SK-N-SH (cell line): ENCODE measurements around the gene BNC2. TPM values are rescaled to one million over a fixed set of nuclear protein-coding genes. Genes with fewer than 3 reads are reported as not detected.

Experiments
- CTCF ChIA-PET: fragments of 300-600, 350-600 bp; formaldehyde crosslinking; extraction: SDS; loops from one replicate; lab custom pipeline; 2021; lab: Yijun Ruan, JAX
- POLR2A ChIA-PET: fragments of 350-600 bp; sonication (Branson Sonifier 250); formaldehyde crosslinking; extraction: SDS; loops from one replicate; lab custom pipeline; 2020; ENCODE audit warnings: antibody characterized with exemption, inconsistent platforms; lab: Yijun Ruan, JAX
- DNase-seq: peaks from one replicate; pipeline ENCODE4 v3.0.0; 2012
- H2AFZ ChIP-seq: fragments of 200-600 bp; sonication (generic); 2 replicates; pipeline ENCODE4 v1.8.1; 2016; ENCODE audit warnings: antibody characterized with exemption, mild to moderate bottlenecking, low read depth
- H3F3A ChIP-seq: fragments of 200-600 bp; sonication (generic); replicated peaks from 2 replicates; pipeline ENCODE3; 2016; ENCODE audit warnings: antibody characterized with exemption, mild to moderate bottlenecking; ENCODE audit not compliant: insufficient read depth
- H3K27ac ChIP-seq, 2 experiments: fragments of 200-500 bp in 1 of 2; fragments of 200-600 bp in 1 of 2; sonication (Bioruptor generic) in 1 of 2; sonication (generic), shearing (Covaris generic) in 1 of 2; 2 replicates each; pipeline versions ENCODE4 v1.5.1 to v1.6.1; 2014 to 2016; ENCODE audit warnings: low read depth in 2 of 2, inconsistent platforms in 1 of 2, low read length in 1 of 2, mild to moderate bottlenecking in 1 of 2, mixed read lengths in 1 of 2
- H3K27me3 ChIP-seq: fragments of 200-600 bp; sonication (generic), shearing (Covaris generic); 2 replicates; pipeline ENCODE4 v1.6.1; 2016; ENCODE audit warnings: mixed run types; ENCODE audit not compliant: insufficient read depth
- H3K36me3 ChIP-seq, 2 experiments: fragments of 200-500 bp in 1 of 2; fragments of 200-600 bp in 1 of 2; sonication (Bioruptor generic) in 1 of 2; sonication (generic) in 1 of 2; replicated peaks in 1 of 2; 2 replicates each; pipeline versions ENCODE3 to v1.5.1; 2014 to 2016; ENCODE audit warnings: low read length in 1 of 2, mild to moderate bottlenecking in 1 of 2; ENCODE audit not compliant: insufficient read depth in 2 of 2, control insufficient read depth in 1 of 2
- H3K4me1 ChIP-seq, 2 experiments: fragments of 200-500 bp in 1 of 2; fragments of 200-600 bp in 1 of 2; sonication (Bioruptor generic) in 1 of 2; sonication (generic), shearing (Covaris generic) in 1 of 2; 2 replicates each; pipeline versions ENCODE4 v1.5.1 to v1.6.1; 2014 to 2016; ENCODE audit warnings: low read depth in 1 of 2, low read length in 1 of 2, mixed run types in 1 of 2; ENCODE audit not compliant: insufficient read depth in 2 of 2, control insufficient read depth in 1 of 2
- H3K4me2 ChIP-seq: fragments of 200-600 bp; sonication (generic), shearing (Covaris generic); 2 replicates; pipeline ENCODE4 v1.6.1; 2017; ENCODE audit warnings: mixed run types
- H3K4me3 ChIP-seq, 2 experiments: fragments of 200-500 bp in 1 of 2; fragments of 200-600 bp in 1 of 2; sonication (Bioruptor generic) in 1 of 2; sonication (generic), shearing (Covaris generic) in 1 of 2; 2 replicates each; pipeline versions ENCODE4 v1.5.1 to v1.8.1; 2014 to 2016; ENCODE audit warnings: low read depth in 2 of 2, inconsistent platforms in 1 of 2, low read length in 1 of 2, mild to moderate bottlenecking in 1 of 2, mixed read lengths in 1 of 2, moderate library complexity in 1 of 2
- H3K79me2 ChIP-seq: fragments of 200-600 bp; sonication (generic); 2 replicates; pipeline ENCODE4 v1.8.1; 2017; ENCODE audit warnings: mild to moderate bottlenecking; ENCODE audit not compliant: insufficient read depth
- H3K9ac ChIP-seq: fragments of 200-600 bp; sonication (generic); 2 replicates; pipeline ENCODE4 v1.6.1; 2017; ENCODE audit warnings: mixed run types
- H3K9me2 ChIP-seq: fragments of 200-600 bp; sonication (generic); 2 replicates; pipeline ENCODE4 v1.6.1; 2017; ENCODE audit warnings: mixed run types
- H3K9me3 ChIP-seq: fragments of 200-600 bp; sonication (generic); 2 replicates; pipeline ENCODE4 v1.6.1; 2017; ENCODE audit warnings: mixed run types, mild to moderate bottlenecking, moderate library complexity
- H4K20me1 ChIP-seq: fragments of 200-600 bp; sonication (generic); 2 replicates; pipeline ENCODE4 v1.6.1; 2017; ENCODE audit warnings: mild to moderate bottlenecking, mixed run types; ENCODE audit not compliant: insufficient read depth
- CTCF ChIP-seq: fragments of 200-600 bp; sonication (generic); IDR thresholded peaks from 2 replicates; pipeline ENCODE4 v1.6.1; 2017; ENCODE audit warnings: antibody characterized with exemption, mild to moderate bottlenecking, moderate library complexity
- EP300 ChIP-seq, 2 experiments: IDR thresholded peaks; 2 replicates each; pipeline versions ENCODE4 v1.4.0 to v1.6.1; 2012; ENCODE audit warnings: borderline replicate concordance in 1 of 2, low read depth in 1 of 2, low read length in 1 of 2
- FOXM1 ChIP-seq: IDR thresholded peaks from 2 replicates; pipeline ENCODE4 v1.4.0; 2012; ENCODE audit warnings: low read depth, mild to moderate bottlenecking
- GABPA ChIP-seq: IDR thresholded peaks from 2 replicates; pipeline ENCODE4 v1.4.0; 2012; ENCODE audit warnings: low read depth, mild to moderate bottlenecking
- IRF3 ChIP-seq: fragments of 150-350 bp; IDR thresholded peaks from 2 replicates; pipeline ENCODE4 v1.6.1; 2016; ENCODE audit warnings: mild to moderate bottlenecking, low read depth, low read length
- MEF2A ChIP-seq: IDR thresholded peaks from 2 replicates; pipeline ENCODE4 v1.4.0; 2012; ENCODE audit warnings: low read depth, borderline replicate concordance
- POLR2AphosphoS5 ChIP-seq: IDR thresholded peaks from 2 replicates; pipeline ENCODE4 v1.6.1; 2012; ENCODE audit warnings: low read depth, low read length
- RAD21 ChIP-seq: IDR thresholded peaks from 2 replicates; pipeline ENCODE4 v1.6.1; 2012; ENCODE audit warnings: mild to moderate bottlenecking, low read length
- RCOR1 ChIP-seq: fragments of 150-350 bp; IDR thresholded peaks from 2 replicates; pipeline ENCODE4 v1.6.1; 2017; ENCODE audit warnings: antibody characterized with exemption, low read length
- RFX5 ChIP-seq: IDR thresholded peaks from 2 replicates; pipeline ENCODE4 v1.6.1; 2012; ENCODE audit warnings: mild to moderate bottlenecking, improper control_type of control experiment, low read length
- SIN3A ChIP-seq: IDR thresholded peaks from 2 replicates; pipeline ENCODE4 v1.6.1; 2012; ENCODE audit warnings: low read depth, mild to moderate bottlenecking, low read length, moderate library complexity, borderline replicate concordance
- TAF1 ChIP-seq: IDR thresholded peaks from 2 replicates; pipeline ENCODE4 v1.6.1; 2012; ENCODE audit warnings: low read depth, mild to moderate bottlenecking, low read length, moderate library complexity, borderline replicate concordance
- USF1 ChIP-seq: IDR thresholded peaks from 2 replicates; pipeline ENCODE4 v1.4.0; 2012; ENCODE audit warnings: low read depth, borderline replicate concordance
- USF2 ChIP-seq: fragments of 150-350 bp; IDR thresholded peaks from 2 replicates; pipeline ENCODE4 v1.6.1; 2017; ENCODE audit warnings: antibody characterized with exemption, low read length, low read depth, borderline replicate concordance
- WGBS: methylation state at CpG from one replicate; pipeline ENCODE4 v1.1.6; 2017; ENCODE audit warnings: low lambda C conversion rate; 5-methylcytosine and 5-hydroxymethylcytosine counted together
- polyA plus RNA-seq, 3 experiments: library from polyadenylated mRNA; depleted of rRNA; stranded (reverse); fragments of >200 nt; gene quantifications; 2 replicates each; pipeline ENCODE4 v1.2.3, GENCODE V29; 2012
- TF ChIP-seq, protein P1 (sequence below): IDR thresholded peaks from 2 replicates; pipeline ENCODE4 v1.4.0; 2012; ENCODE audit warnings: low read depth, borderline replicate concordance

The BNC2 gene
- polyA plus RNA-seq, 1 of the 3 experiments (the other 2 are of a cell fraction): 8.8 TPM

- H3K9me3 ChIP-seq: no peaks in the 10 kb centered on the region
- H3F3A ChIP-seq: no peaks in the 10 kb centered on the region
- no peak overlapping the region for H3K4me2 ChIP-seq
- no peak for DNase-seq
- peaks cover 0 to 18% of the 10 kb centered on the region in 2 experiments; a peak in 3 of 4 replicates for H3K4me1 ChIP-seq
- no peak overlapping the region for H3K4me3 ChIP-seq
- H3K79me2 ChIP-seq: peaks cover 31% of the 10 kb centered on the region
- no peak overlapping the region for H3K9ac ChIP-seq
- H4K20me1 ChIP-seq: no peaks in the 10 kb centered on the region
- 95% methylated on average over 5 of the region's 5 CpGs for WGBS
- TF ChIP-seq EP300 (IDR thresholded peaks at IDR 0.05; ENCODE audit: borderline replicate concordance in 1 of 2, low read depth in 1 of 2, low read length in 1 of 2): no peak
- no peak for TF ChIP-seq USF1
- no peak for TF ChIP-seq TAF1
- TF ChIP-seq, protein P1, sequence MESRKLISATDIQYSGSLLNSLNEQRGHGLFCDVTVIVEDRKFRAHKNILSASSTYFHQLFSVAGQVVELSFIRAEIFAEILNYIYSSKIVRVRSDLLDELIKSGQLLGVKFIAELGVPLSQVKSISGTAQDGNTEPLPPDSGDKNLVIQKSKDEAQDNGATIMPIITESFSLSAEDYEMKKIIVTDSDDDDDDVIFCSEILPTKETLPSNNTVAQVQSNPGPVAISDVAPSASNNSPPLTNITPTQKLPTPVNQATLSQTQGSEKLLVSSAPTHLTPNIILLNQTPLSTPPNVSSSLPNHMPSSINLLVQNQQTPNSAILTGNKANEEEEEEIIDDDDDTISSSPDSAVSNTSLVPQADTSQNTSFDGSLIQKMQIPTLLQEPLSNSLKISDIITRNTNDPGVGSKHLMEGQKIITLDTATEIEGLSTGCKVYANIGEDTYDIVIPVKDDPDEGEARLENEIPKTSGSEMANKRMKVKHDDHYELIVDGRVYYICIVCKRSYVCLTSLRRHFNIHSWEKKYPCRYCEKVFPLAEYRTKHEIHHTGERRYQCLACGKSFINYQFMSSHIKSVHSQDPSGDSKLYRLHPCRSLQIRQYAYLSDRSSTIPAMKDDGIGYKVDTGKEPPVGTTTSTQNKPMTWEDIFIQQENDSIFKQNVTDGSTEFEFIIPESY: no peak
- no peak for TF ChIP-seq RFX5
- TF ChIP-seq RAD21: no peak
- TF ChIP-seq IRF3: no peak
- TF ChIP-seq FOXM1: no peak
- TF ChIP-seq USF2: no peak
- no peak for TF ChIP-seq MEF2A
- no peak for TF ChIP-seq GABPA
- TF ChIP-seq POLR2AphosphoS5: no peak
- no peak for TF ChIP-seq CTCF
- no peak for TF ChIP-seq SIN3A
- no peak for TF ChIP-seq RCOR1
- no peak overlapping the region for H2AFZ ChIP-seq
- no peak overlapping the region for H3K27ac ChIP-seq
- POLR2A ChIA-PET: no interaction called here
- peaks cover 0 to 6% of the 10 kb centered on the region in 2 experiments for H3K36me3 ChIP-seq
- no peaks in the 10 kb centered on the region for H3K9me2 ChIP-seq
- no peaks in the 10 kb centered on the region for H3K27me3 ChIP-seq
- CTCF ChIA-PET: interaction anchor here (0.6 to 0.8 kb wide), 2 partner anchors 10 to 35 kb away, joined by 3 read pairs; no protein-coding TSS in a partner anchor
These were observed 219.0 kb downstream of the BNC2 start for GRCh38 chr9:16651446-16651964.
